NCI-H226 (cell line): Measurements from ENCODE around the gene ZBTB7B.

Experiments
- DNase-seq: peaks from one replicate; pipeline ENCODE4 v3.0.0-alpha.2; 2015

Gene ZBTB7B

GRCh38 chr1:155005076-155006011, 2.7 kb downstream of the ZBTB7B start:
- DNase-seq = no peak

- no peak for DNase-seq
Measured at GRCh38 chr1:155006601-155007101, 4.0 kb downstream of the ZBTB7B start.

- DNase-seq = no peak
Measured at GRCh38 chr1:155007251-155007828, 4.7 kb downstream of the ZBTB7B start.

GRCh38 chr1:155008015-155008941, 5.7 kb downstream of the ZBTB7B start:
- no peak for DNase-seq

GRCh38 chr1:155009221-155009711, 6.7 kb downstream of the ZBTB7B start:
- DNase-seq = no peak

GRCh38 chr1:155009742-155010141, 7.1 kb downstream of the ZBTB7B start:
- DNase-seq = no peak

- DNase-seq = no peak
Measured at GRCh38 chr1:155010211-155010918, 7.8 kb downstream of the ZBTB7B start.

GRCh38 chr1:155011004-155011416, 8.4 kb downstream of the ZBTB7B start:
- no peak for DNase-seq

- DNase-seq = no peak
Measured at GRCh38 chr1:155011437-155012025, 8.9 kb downstream of the ZBTB7B start.

- DNase-seq = peak; percentile 77
Measured at GRCh38 chr1:155012026-155012546, 9.5 kb downstream of the ZBTB7B start.

GRCh38 chr1:155012776-155013602, 10.4 kb downstream of the ZBTB7B start:
- DNase-seq = no peak

- no peak for DNase-seq
Measured at GRCh38 chr1:155013632-155014031, 11.0 kb downstream of the ZBTB7B start.

- DNase-seq = no peak
Measured at GRCh38 chr1:155014709-155015508, 12.3 kb downstream of the ZBTB7B start.

- no peak for DNase-seq
Measured at GRCh38 chr1:155015527-155016230, 13.1 kb downstream of the ZBTB7B start.

GRCh38 chr1:155016231-155016831, 13.7 kb downstream of the ZBTB7B start:
- DNase-seq = no peak

- DNase-seq = peak; percentile 97
Measured at GRCh38 chr1:155017041-155017945, 14.7 kb downstream of the ZBTB7B start.

GRCh38 chr1:155017946-155018316, 15.3 kb downstream of the ZBTB7B start:
- no peak for DNase-seq
